Neural crest cell (in vitro differentiated cells): Measurements from ENCODE around the gene TNFSF11. TPM values are rescaled to one million over a fixed set of nuclear protein-coding genes. Genes with fewer than 3 reads are reported as not detected.

Experiments used
- DNase-seq: peaks from one replicate; pipeline ENCODE4 v3.0.0; 2021; ENCODE audit warnings: low read depth, mixed read lengths, low spot score
- H3K27ac Mint-ChIP-seq: one replicate; pipeline ENCODE4 v1.8.0; 2021; ENCODE audit warnings: mild to moderate bottlenecking, mixed read lengths; ENCODE audit not compliant: unreplicated experiment
- H3K27me3 Mint-ChIP-seq: 2 replicates; pipeline ENCODE4 v1.8.0; 2021; ENCODE audit warnings: low read depth, mild to moderate bottlenecking, mixed read lengths
- H3K36me3 Mint-ChIP-seq: 2 replicates; pipeline ENCODE4 v1.8.0; 2021; ENCODE audit warnings: low read depth, mild to moderate bottlenecking, mixed read lengths
- H3K4me1 Mint-ChIP-seq: 2 replicates; pipeline ENCODE4 v1.8.0; 2021; ENCODE audit warnings: mixed read lengths
- H3K4me3 Mint-ChIP-seq: one replicate; pipeline ENCODE4 v1.8.0; 2021; ENCODE audit warnings: mild to moderate bottlenecking, mixed read lengths
- H3K9me3 Mint-ChIP-seq: 2 replicates; pipeline ENCODE4 v1.8.0; 2021; ENCODE audit warnings: mixed read lengths
- CTCF ChIP-seq: fragments of 200-600 bp; sonication (generic); conservative IDR thresholded peaks from 2 replicates; pipeline ENCODE4 v1.5.0; 2021; ENCODE audit warnings: antibody characterized with exemption, mild to moderate bottlenecking
- total RNA-seq: library from RNA; stranded (reverse); gene quantifications from 2 replicates; pipeline ENCODE4 v1.2.1, GENCODE V29; 2021

TNFSF11 gene
- total RNA-seq, 1 donor from 2014 or later, result not detected

- DNase-seq, result no peak
- no peak overlapping the region for H3K4me3 Mint-ChIP-seq
Observed at GRCh38 chr13:42592915-42593900, 19.3 kb downstream of the TNFSF11 start.

DNA sequence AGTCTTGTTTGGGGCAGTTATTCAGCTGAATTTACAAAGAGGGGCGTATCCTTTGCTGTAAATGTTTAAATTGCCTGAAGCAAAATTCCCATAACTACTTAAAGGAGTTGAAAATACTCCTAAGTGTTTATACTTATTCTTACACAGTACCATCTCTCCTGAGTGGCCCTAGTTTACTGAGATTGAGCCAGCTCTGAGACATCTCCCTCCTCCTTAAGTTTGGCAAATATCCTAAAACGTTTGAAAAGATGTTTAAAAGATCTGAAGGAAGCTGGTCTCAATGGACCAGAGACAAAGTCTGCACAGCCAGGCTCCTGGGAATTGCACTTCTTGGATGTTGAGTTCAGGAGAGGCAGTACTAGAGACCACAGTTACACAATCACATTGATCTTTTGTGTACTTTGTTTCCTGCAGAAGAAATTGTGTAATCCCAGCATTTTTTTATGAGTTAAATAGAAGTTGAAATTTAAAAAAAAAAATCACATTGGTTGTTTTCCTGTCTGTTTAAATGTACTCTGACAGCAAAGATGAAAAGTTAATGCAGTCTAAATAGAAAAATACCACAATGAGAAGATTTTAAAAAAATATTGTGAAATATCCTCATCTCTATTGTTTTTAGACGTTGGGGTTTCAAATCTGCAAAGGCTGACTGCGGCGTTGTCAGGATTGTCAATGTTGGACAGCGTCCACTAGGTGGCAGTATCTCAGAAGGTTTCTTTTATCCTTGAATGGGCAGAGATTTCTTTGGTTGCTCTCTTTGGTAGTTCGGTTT lies 20.7 kb downstream of the TNFSF11 start:
- no peaks in the 10 kb centered on the region for H3K36me3 Mint-ChIP-seq
- peaks cover 8% of the 10 kb centered on the region for H3K4me1 Mint-ChIP-seq
- H3K27ac Mint-ChIP-seq, result no peak overlapping the region
- TF ChIP-seq CTCF, result peak; percentile 97
- H3K9me3 Mint-ChIP-seq, result no peaks in the 10 kb centered on the region
- DNase-seq, result peak; percentile 54
- peaks cover 5% of the 10 kb centered on the region for H3K27me3 Mint-ChIP-seq
- no peak overlapping the region for H3K4me3 Mint-ChIP-seq

More at GRCh38 chr13:42592915-42593900, 19.3 kb downstream of the TNFSF11 start:
- Mint-ChIP-seq H3K36me3 (no peaks in the 10 kb centered on the region), H3K9me3 (no peaks in the 10 kb centered on the region), H3K27ac (no peak overlapping the region), H3K27me3 (peaks cover 7% of the 10 kb centered on the region), H3K4me1 (peaks cover 8% of the 10 kb centered on the region)
- TF ChIP-seq CTCF, result no peak

GRCh38 chr13:42595253-42595571 lies 21.3 kb downstream of the TNFSF11 start:
- Mint-ChIP-seq H3K27ac (no peak overlapping the region), H3K36me3 (no peaks in the 10 kb centered on the region), H3K27me3 (peaks cover 5% of the 10 kb centered on the region), H3K4me1 (peaks cover 8% of the 10 kb centered on the region), H3K4me3 (no peak overlapping the region), H3K9me3 (no peaks in the 10 kb centered on the region)
- DNase-seq, result no peak
- no peak for TF ChIP-seq CTCF

DNA sequence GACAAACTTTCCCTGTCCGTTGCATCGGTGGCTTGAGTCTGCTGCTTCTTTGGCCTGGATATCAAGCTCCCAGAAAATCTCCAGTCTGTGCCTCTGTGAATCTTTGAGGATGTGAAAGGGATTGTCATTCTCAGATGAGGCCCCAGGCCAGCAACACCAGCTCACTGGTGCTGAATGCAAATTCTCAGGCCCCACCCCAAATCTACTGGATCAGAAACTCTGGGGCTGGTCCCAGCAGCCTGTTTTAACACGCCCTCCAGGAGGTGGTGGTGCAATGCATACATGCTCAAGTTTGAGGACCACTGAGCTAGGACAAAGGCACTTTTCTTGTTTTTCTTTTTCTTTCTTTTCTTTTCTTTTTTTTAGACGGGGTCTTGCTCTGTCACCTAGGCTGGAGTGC lies 23.6 kb downstream of the TNFSF11 start:
- Mint-ChIP-seq H3K4me3 (no peak overlapping the region), H3K36me3 (no peaks in the 10 kb centered on the region), H3K4me1 (peaks cover 8% of the 10 kb centered on the region), H3K9me3 (no peaks in the 10 kb centered on the region), H3K27ac (no peak overlapping the region), H3K27me3 (peaks cover 3% of the 10 kb centered on the region)
- DNase-seq, result no peak
- TF ChIP-seq CTCF, result no peak

GRCh38 chr13:42600943-42601342 lies 27.0 kb downstream of the TNFSF11 start:
- TF ChIP-seq CTCF, result no peak
- Mint-ChIP-seq H3K4me3 (no peak overlapping the region), H3K27me3 (no peaks in the 10 kb centered on the region), H3K27ac (no peak overlapping the region), H3K4me1 (no peaks in the 10 kb centered on the region), H3K36me3 (no peaks in the 10 kb centered on the region), H3K9me3 (no peaks in the 10 kb centered on the region)
- no peak for DNase-seq
